Erythroblast (primary cell): ENCODE measurements around the gene ALG9.

Experiments used
- GATA1 ChIP-seq: IDR thresholded peaks from 2 replicates; pipeline ENCODE4 v1.6.1; 2011; ENCODE audit warnings: low read depth, mild to moderate bottlenecking, control low read depth, low read length, moderate library complexity
- POLR2A ChIP-seq: IDR thresholded peaks from 2 replicates; pipeline ENCODE4 v1.6.1; 2011; ENCODE audit warnings: mild to moderate bottlenecking, low read length

- TF ChIP-seq POLR2A (no peak), GATA1 (no peak)
Measured at GRCh38 chr11:111762526-111762925, 108.9 kb downstream of the ALG9 start.
